Measurements from ENCODE around the gene MEDAG.

DNA sequence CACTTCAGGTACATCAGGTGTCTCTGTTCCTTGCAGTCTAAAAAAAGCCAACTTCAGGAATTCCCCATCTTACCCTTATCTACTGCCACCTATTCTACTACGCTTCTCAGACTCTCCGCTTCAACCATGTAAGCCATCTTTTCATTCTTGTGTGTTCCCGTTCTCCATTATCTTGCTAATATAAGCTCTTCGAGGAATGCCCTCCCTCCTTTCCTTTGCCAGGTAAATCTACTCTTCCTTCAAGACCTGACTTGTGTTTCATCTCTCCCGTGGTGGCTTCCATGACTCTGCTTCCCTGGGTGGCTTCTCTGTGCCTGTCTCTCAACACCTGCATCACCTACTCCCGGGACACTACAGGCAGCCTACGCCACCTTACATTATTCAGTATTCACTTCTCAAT, 42.3 kb upstream of the MEDAG start:
- TF ChIP-seq EZH2 (IDR thresholded peaks at IDR 0.05; ENCODE audit: borderline replicate concordance, low read depth, low read length, severe bottlenecking) (no peak), CTCF (IDR thresholded peaks at IDR 0.05; ENCODE audit: borderline replicate concordance, extremely low read depth, low read length, poor library complexity, severe bottlenecking) (no peak)
